A549 (cell line): ENCODE measurements around the gene EYA2. TPM values are rescaled to one million over a fixed set of nuclear protein-coding genes. Genes with fewer than 3 reads are reported as not detected.
A peak's percentile ranks its signal among the peaks of the same experiment; 100 is the strongest.

Source experiments
- ATAC-seq, 2 experiments: fragments of 200-7000 bp in 1 of 2; fragments of >200 bp in 1 of 2; cut with Nextera tagmentation in 1 of 2; cut with Tn5 transposase in 1 of 2; 3 replicates each; pipeline versions ENCODE4 v1.8.0 to v1.9.1; 2018 to 2020; ENCODE audit warnings: mild to moderate bottlenecking in 1 of 2, moderate library complexity in 1 of 2
- CTCF ChIA-PET: fragments of 300-600 bp; sonication (Branson Sonifier 250); formaldehyde crosslinking; extraction: SDS; loops from one replicate; lab custom pipeline; 2021; ENCODE audit warnings: antibody characterized with exemption, inconsistent platforms; lab: Yijun Ruan, JAX
- POLR2A ChIA-PET: fragments of 350-600 bp; formaldehyde crosslinking; extraction: SDS; loops from one replicate; lab custom pipeline; 2021; ENCODE audit warnings: antibody characterized with exemption, inconsistent platforms; lab: Yijun Ruan, JAX
- DNase-seq, 2 experiments: peaks; one replicate each; pipeline versions ENCODE4 v3.0.0 to v3.0.0-alpha.2; 2011 to 2016; ENCODE audit warnings: low read depth in 1 of 2, low spot score in 1 of 2
- FAIRE-seq: peaks from 2 replicates; lab custom pipeline; 2011; peaks lifted over from hg19 to GRCh38; lab: Jason Lieb, UNC
- H3K27ac ChIP-seq, 2 experiments: fragments of >200 bp; sonication (Bioruptor Twin); formaldehyde crosslinking; 3 replicates each; pipeline ENCODE4 v1.5.1; 2016 to 2017
- H3K4me1 ChIP-seq: fragments of >200 bp; sonication (Bioruptor Twin); formaldehyde crosslinking; 3 replicates; pipeline ENCODE4 v1.6.1; 2016
- H3K4me2 ChIP-seq: fragments of >200 bp; sonication (Bioruptor Twin); formaldehyde crosslinking; 3 replicates; pipeline ENCODE4 v1.6.1; 2016
- H3K4me3 ChIP-seq: fragments of >200 bp; sonication (Bioruptor Twin); formaldehyde crosslinking; 3 replicates; pipeline ENCODE4 v1.5.1; 2016
- H3K9me3 ChIP-seq: fragments of >200 bp; sonication (Bioruptor Twin); formaldehyde crosslinking; 3 replicates; pipeline ENCODE4 v1.6.1; 2016
- CEBPB ChIP-seq, 2 experiments: fragments of >200 bp in 1 of 2; sonication (Bioruptor Twin) in 1 of 2; formaldehyde crosslinking in 1 of 2; IDR thresholded peaks; 2 replicates each; pipeline ENCODE4 v1.6.1; 2012 to 2016
- CHD2 ChIP-seq: fragments of 150-350 bp; IDR thresholded peaks from 2 replicates; pipeline ENCODE4 v1.6.1; 2014; ENCODE audit warnings: low read length; ENCODE audit not compliant: partially characterized antibody
- E2F6 ChIP-seq: IDR thresholded peaks from 2 replicates; pipeline ENCODE4 v1.6.1; 2012; ENCODE audit warnings: low read depth, borderline replicate concordance
- EHF ChIP-seq: fragments of 250-450 bp; sonication (Bioruptor Pico); IDR thresholded peaks from 2 replicates; pipeline ENCODE4 v1.5.0; 2020; ENCODE audit warnings: mild to moderate bottlenecking
- EHMT2 ChIP-seq: fragments of 200-600 bp; sonication (generic); IDR thresholded peaks from 2 replicates; pipeline ENCODE4 v1.6.1; 2016; ENCODE audit warnings: antibody characterized with exemption, low read depth, mild to moderate bottlenecking, moderate library complexity
- ELK1 ChIP-seq: fragments of 150-350 bp; IDR thresholded peaks from 2 replicates; pipeline ENCODE4 v1.6.1; 2014; ENCODE audit warnings: low read depth, mild to moderate bottlenecking, low read length
- EP300 ChIP-seq, 2 experiments: fragments of >200 bp; sonication (Bioruptor Twin); formaldehyde crosslinking; IDR thresholded peaks; 2 replicates in 1 of 2; 3 replicates in 1 of 2; pipeline ENCODE4 v1.6.1; 2016 to 2017
- FOSL2 ChIP-seq, 2 experiments: fragments of 450-650 bp in 1 of 2; fragments of >200 bp in 1 of 2; sonication (Bioruptor Twin) in 1 of 2; formaldehyde crosslinking; IDR thresholded peaks; 2 replicates each; pipeline versions ENCODE4 v1.5.0 to v1.6.1; 2016 to 2020; ENCODE audit warnings: mild to moderate bottlenecking in 1 of 2, moderate library complexity in 1 of 2
- FOXS1 ChIP-seq: fragments of 250-450 bp; sonication (Bioruptor Pico); IDR thresholded peaks from 2 replicates; pipeline ENCODE4 v1.5.0; 2020; ENCODE audit warnings: mild to moderate bottlenecking, moderate library complexity
- HDAC2 ChIP-seq: fragments of 200-600 bp; sonication (generic); IDR thresholded peaks from 2 replicates; pipeline ENCODE4 v1.6.1; 2016
- HEYL ChIP-seq: fragments of 250-450 bp; sonication (Bioruptor Pico); IDR thresholded peaks from 2 replicates; pipeline ENCODE4 v1.8.0; 2021; ENCODE audit warnings: mild to moderate bottlenecking, moderate library complexity
- HMGXB4 ChIP-seq: fragments of 250-450 bp; sonication (Bioruptor Pico); IDR thresholded peaks from 2 replicates; pipeline ENCODE4 v1.5.0; 2021; ENCODE audit warnings: mild to moderate bottlenecking, moderate library complexity, borderline replicate concordance
- HOXB13 ChIP-seq: fragments of 250-450 bp; sonication (Bioruptor Pico); IDR thresholded peaks from 2 replicates; pipeline ENCODE4 v1.5.0; 2020; ENCODE audit warnings: low read depth, mild to moderate bottlenecking, moderate library complexity
- HOXB5 ChIP-seq: fragments of 250-450 bp; sonication (Bioruptor Pico); IDR thresholded peaks from 2 replicates; pipeline ENCODE4 v1.5.0; 2020; ENCODE audit warnings: mild to moderate bottlenecking, moderate library complexity
- KDM1A ChIP-seq: fragments of 200-600 bp; sonication (generic); IDR thresholded peaks from 2 replicates; pipeline ENCODE4 v1.6.1; 2016; ENCODE audit warnings: low read depth, mild to moderate bottlenecking
- MAFK ChIP-seq: fragments of 450-650 bp; IDR thresholded peaks from 2 replicates; pipeline ENCODE4 v1.6.1; 2014; ENCODE audit not compliant: partially characterized antibody
- MAX ChIP-seq: IDR thresholded peaks from 2 replicates; pipeline ENCODE4 v1.6.1; 2012
- NFE2L2 ChIP-seq: fragments of 150-350 bp; conservative IDR thresholded peaks from 2 replicates; pipeline ENCODE4 v1.6.1; 2014; ENCODE audit warnings: low read length
- NR3C1 ChIP-seq: fragments of >200 bp; sonication (Bioruptor Twin); formaldehyde crosslinking; IDR thresholded peaks from 3 replicates; pipeline ENCODE4 v1.6.1; 2017
- PBX3 ChIP-seq: IDR thresholded peaks from 2 replicates; pipeline ENCODE4 v1.6.1; 2012
- PHF8 ChIP-seq: fragments of 200-600 bp; sonication (generic); IDR thresholded peaks from 2 replicates; pipeline ENCODE4 v1.6.1; 2016; ENCODE audit warnings: low read depth, mild to moderate bottlenecking, antibody characterized with exemption, moderate library complexity, borderline replicate concordance
- POLR2A ChIP-seq: IDR thresholded peaks from 2 replicates; pipeline ENCODE4 v1.6.1; 2012; ENCODE audit warnings: mild to moderate bottlenecking, low read length
- RAD21 ChIP-seq, 2 experiments: fragments of >200 bp in 1 of 2; sonication (Bioruptor Twin) in 1 of 2; formaldehyde crosslinking in 1 of 2; IDR thresholded peaks in 1 of 2; conservative IDR thresholded peaks in 1 of 2; 2 replicates in 1 of 2; 3 replicates in 1 of 2; pipeline ENCODE4 v1.6.1; 2012 to 2018; ENCODE audit warnings: inconsistent platforms in 1 of 2
- RFX5 ChIP-seq: fragments of 450-650 bp; IDR thresholded peaks from 2 replicates; pipeline ENCODE4 v1.7.1; 2014; ENCODE audit warnings: antibody characterized with exemption, mild to moderate bottlenecking, moderate library complexity
- TFCP2L1 ChIP-seq: fragments of 250-450 bp; sonication (Bioruptor Pico); IDR thresholded peaks from 2 replicates; pipeline ENCODE4 v1.5.0; 2021; ENCODE audit warnings: mild to moderate bottlenecking
- TP53 ChIP-seq: fragments of 250-450 bp; sonication (Bioruptor Pico); IDR thresholded peaks from 2 replicates; pipeline ENCODE4 v1.5.0; 2021; ENCODE audit warnings: mild to moderate bottlenecking, moderate library complexity
- USF2 ChIP-seq: fragments of 450-650 bp; IDR thresholded peaks from 2 replicates; pipeline ENCODE4 v1.6.1; 2014; ENCODE audit warnings: antibody characterized with exemption
- ZFP36 ChIP-seq: fragments of 450-650 bp; IDR thresholded peaks from 2 replicates; pipeline ENCODE4 v1.6.1; 2014; ENCODE audit warnings: borderline replicate concordance; ENCODE audit not compliant: partially characterized antibody
- ZSCAN20 ChIP-seq: fragments of 250-450 bp; sonication (Bioruptor Pico); IDR thresholded peaks from 2 replicates; pipeline ENCODE4 v1.8.0; 2022; ENCODE audit warnings: mild to moderate bottlenecking, moderate library complexity
- WGBS: methylation state at CpG from one replicate; pipeline ENCODE4 v1.1.6; 2017; ENCODE audit errors: missing lambda C conversion rate; 5-methylcytosine and 5-hydroxymethylcytosine counted together
- polyA plus RNA-seq, 4 experiments: library from polyadenylated mRNA; depleted of rRNA in 3 of 4; stranded (reverse); fragments of >200 nt; fragmentation: RNase III in 1 of 4; extraction: RNeasy Plus Mini Kit Qiagen cat#74134 plus additional on column Dnase treatment in 1 of 4; gene quantifications; 2 replicates in 3 of 4; 3 replicates in 1 of 4; pipeline ENCODE4 v1.2.3, GENCODE V29; 2011 to 2017

Gene EYA2
- polyA plus RNA-seq, 2 of the 4 experiments (the other 2 are of a cell fraction), result 4.5 to 4.6 TPM

GRCh38 chr20:46900086-46900485 is 5.4 kb downstream of the EYA2 start:
- DNase-seq, result no peak
- ChIA-PET CTCF (interaction anchor here (0.6 kb wide), 1 partner anchor 21 kb away, joined by 3 read pairs; no protein-coding TSS in a partner anchor), POLR2A (no interaction called here)
- Histone ChIP-seq H3K9me3 (no peaks in the 10 kb centered on the region), H3K4me2 (no peak overlapping the region), H3K4me3 (no peak overlapping the region), H3K4me1 (no peaks in the 10 kb centered on the region; the same call in 2 of the 3 replicates), H3K27ac (no peak overlapping the region)
- WGBS, result 84% methylated on average over 6 of the region's 6 CpGs
- no peak for ATAC-seq
- no peak for TF ChIP-seq HOXB13 (CRISPR knock-in tag)
- no peak for TF ChIP-seq USF2
- TF ChIP-seq ZFP36, result no peak
- TF ChIP-seq EHMT2, result no peak
- TF ChIP-seq EP300 (IDR thresholded peaks at IDR 0.05), result no peak
- no peak for TF ChIP-seq TP53 (CRISPR knock-in tag)
- no peak for TF ChIP-seq HMGXB4
- TF ChIP-seq ZSCAN20 (CRISPR knock-in tag), result no peak
- TF ChIP-seq RAD21 (conservative IDR thresholded peaks at IDR 0.05 in 1 of 2, IDR thresholded peaks at IDR 0.05 in 1 of 2), result no peak
- TF ChIP-seq CEBPB (IDR thresholded peaks at IDR 0.05), result no peak
- TF ChIP-seq RFX5, result no peak
- no peak for TF ChIP-seq FOXS1
- TF ChIP-seq E2F6, result no peak
- TF ChIP-seq NFE2L2, result no peak
- no peak for TF ChIP-seq ELK1
- TF ChIP-seq KDM1A, result no peak
- TF ChIP-seq MAFK, result no peak
- FAIRE-seq, result peak; percentile 56

- no peak for FAIRE-seq
- DNase-seq, result no peak
- H3K4me3 ChIP-seq, result no peak overlapping the region
- H3K27ac ChIP-seq, result no peak overlapping the region
- H3K9me3 ChIP-seq, result no peaks in the 10 kb centered on the region
- ChIA-PET POLR2A (no interaction called here), CTCF (interaction anchor here (0.6 kb wide), 1 partner anchor 22 kb away, joined by 3 read pairs; no protein-coding TSS in a partner anchor)
- no peak overlapping the region for H3K4me2 ChIP-seq
- 88% methylated on average over 11 of the region's 11 CpGs for WGBS
- no peaks in the 10 kb centered on the region for H3K4me1 ChIP-seq
- ATAC-seq, result no peak
- no peak for TF ChIP-seq EHF (CRISPR knock-in tag)
- TF ChIP-seq E2F6, result no peak
- no peak for TF ChIP-seq NR3C1
- no peak for TF ChIP-seq FOSL2 (IDR thresholded peaks at IDR 0.05)
- no peak for TF ChIP-seq FOSL2 (CRISPR knock-in tag; IDR thresholded peaks at IDR 0.05)
- no peak for TF ChIP-seq ZFP36
- no peak for TF ChIP-seq HOXB5
- no peak for TF ChIP-seq MAX
- no peak for TF ChIP-seq PHF8
- TF ChIP-seq HDAC2, result no peak
- no peak for TF ChIP-seq POLR2A
- no peak for TF ChIP-seq PBX3
- no peak for TF ChIP-seq TFCP2L1
- no peak for TF ChIP-seq HMGXB4
- TF ChIP-seq CHD2, result no peak
- TF ChIP-seq EP300 (IDR thresholded peaks at IDR 0.05), result no peak
- no peak for TF ChIP-seq NFE2L2
- TF ChIP-seq HEYL (CRISPR knock-in tag), result no peak
- no peak for TF ChIP-seq HOXB13 (CRISPR knock-in tag)
Observed at GRCh38 chr20:46900826-46901225, 6.2 kb downstream of the EYA2 start.
